Measurements from ENCODE around the gene PSMB2. TPM values are rescaled to one million over a fixed set of nuclear protein-coding genes. Genes with fewer than 3 reads are reported as not detected.

Gene PSMB2
- total RNA-seq, 4 donors from 2014 or later: 34.8 to 53.9 (median 52.5) TPM

GRCh38 chr1:35597870-35598269 lies 43.5 kb downstream of the PSMB2 start:
- no peak overlapping the region for H3K27ac ChIP-seq
- no peaks in the 10 kb centered on the region for H3K4me1 ChIP-seq
- no peak for DNase-seq (ENCODE audit: low spot score in 2 of 2)
- H3K9me3 ChIP-seq: no peaks in the 10 kb centered on the region
- 85% methylated on average over 5 of the region's 5 CpGs for WGBS
- peaks cover 21% of the 10 kb centered on the region for H3K36me3 ChIP-seq
- no peak for TF ChIP-seq POLR2AphosphoS5 (IDR thresholded peaks at IDR 0.05)
- TF ChIP-seq POLR2A (IDR thresholded peaks at IDR 0.05): no peak
- no peak for TF ChIP-seq EP300 (IDR thresholded peaks at IDR 0.05)
- H3K27me3 ChIP-seq: no peaks in the 10 kb centered on the region
- no peak overlapping the region for H3K4me3 ChIP-seq

GRCh38 chr1:35595684-35596083 lies 45.6 kb downstream of the PSMB2 start:
- Histone ChIP-seq H3K4me3 (no peak overlapping the region), H3K9me3 (no peaks in the 10 kb centered on the region), H3K27ac (no peak overlapping the region), H3K4me1 (no peaks in the 10 kb centered on the region), H3K27me3 (no peaks in the 10 kb centered on the region), H3K36me3 (peaks cover 14% of the 10 kb centered on the region)
- DNase-seq (ENCODE audit: low spot score in 2 of 2): no peak
- 91% methylated on average over 7 of the region's 7 CpGs for WGBS
- TF ChIP-seq POLR2AphosphoS5 (IDR thresholded peaks at IDR 0.05) (no peak), CTCF (IDR thresholded peaks at IDR 0.05) (no peak), POLR2A (IDR thresholded peaks at IDR 0.05) (no peak), EP300 (IDR thresholded peaks at IDR 0.05) (no peak)

- H3K9me3 ChIP-seq: no peaks in the 10 kb centered on the region
- no peak for TF ChIP-seq POLR2A (IDR thresholded peaks at IDR 0.05)
- H3K36me3 ChIP-seq: peaks cover 17% of the 10 kb centered on the region
- H3K27me3 ChIP-seq: no peaks in the 10 kb centered on the region
- no peaks in the 10 kb centered on the region for H3K4me1 ChIP-seq
- DNase-seq (ENCODE audit: low spot score in 2 of 2): no peak
- H3K4me3 ChIP-seq: no peak overlapping the region
- no peak overlapping the region for H3K27ac ChIP-seq
- WGBS: 92% methylated on average over 6 of the region's 9 CpGs
Observed at GRCh38 chr1:35594005-35594760, 47.1 kb downstream of the PSMB2 start.

GRCh38 chr1:35592991-35593769 lies 48.1 kb downstream of the PSMB2 start:
- Histone ChIP-seq H3K36me3 (peaks cover 17% of the 10 kb centered on the region), H3K27me3 (no peaks in the 10 kb centered on the region), H3K4me3 (no peak overlapping the region), H3K9me3 (no peaks in the 10 kb centered on the region), H3K4me1 (no peaks in the 10 kb centered on the region), H3K27ac (no peak overlapping the region)
- 71% methylated on average over 8 of the region's 8 CpGs for WGBS
- TF ChIP-seq POLR2A (IDR thresholded peaks at IDR 0.05): no peak
- TF ChIP-seq CTCF (IDR thresholded peaks at IDR 0.05): no peak
- no peak for TF ChIP-seq POLR2AphosphoS5 (IDR thresholded peaks at IDR 0.05)
- TF ChIP-seq EP300 (IDR thresholded peaks at IDR 0.05): no peak
- no peak for DNase-seq (ENCODE audit: low spot score in 2 of 2)

- TF ChIP-seq CTCF (IDR thresholded peaks at IDR 0.05) (no peak), EP300 (IDR thresholded peaks at IDR 0.05) (no peak), POLR2A (IDR thresholded peaks at IDR 0.05) (no peak), POLR2AphosphoS5 (IDR thresholded peaks at IDR 0.05) (no peak)
- no peak overlapping the region for H3K27ac ChIP-seq
- no peaks in the 10 kb centered on the region for H3K4me1 ChIP-seq
- H3K36me3 ChIP-seq: peaks cover 17% of the 10 kb centered on the region
- H3K9me3 ChIP-seq: no peaks in the 10 kb centered on the region
- 95% methylated on average over 8 of the region's 8 CpGs for whole genome bisulfite sequencing
- H3K4me3 ChIP-seq: no peak overlapping the region
- no peak for DNase-seq (ENCODE audit: low spot score in 2 of 2)
- H3K27me3 ChIP-seq: no peaks in the 10 kb centered on the region
Observed at GRCh38 chr1:35591211-35591610, 50.1 kb downstream of the PSMB2 start.

GRCh38 chr1:35590476-35591040 lies 50.8 kb downstream of the PSMB2 start:
- no peak for DNase-seq (ENCODE audit: low spot score in 2 of 2)
- no peak for TF ChIP-seq POLR2AphosphoS5 (IDR thresholded peaks at IDR 0.05)
- no peak for TF ChIP-seq CTCF (IDR thresholded peaks at IDR 0.05)
- no peak for TF ChIP-seq EP300 (IDR thresholded peaks at IDR 0.05)
- no peak for TF ChIP-seq POLR2A (IDR thresholded peaks at IDR 0.05)
- Histone ChIP-seq H3K4me1 (no peaks in the 10 kb centered on the region), H3K4me3 (no peak overlapping the region), H3K27ac (no peak overlapping the region), H3K9me3 (no peaks in the 10 kb centered on the region), H3K27me3 (no peaks in the 10 kb centered on the region), H3K36me3 (peaks cover 17% of the 10 kb centered on the region)
- WGBS: 95% methylated on average over 12 of the region's 25 CpGs
